Parathyroid adenoma (tissue), 2 donors: Measurements from ENCODE around the gene KRTAP6-1.

Experiments used
- H2AFZ ChIP-seq: fragments of 300-600 bp; sonication (generic); one replicate; pipeline ENCODE4 v1.7.0; 2017; ENCODE audit warnings: antibody characterized with exemption, mild to moderate bottlenecking
- H3K27ac ChIP-seq: fragments of 300-600 bp; sonication (generic); one replicate; pipeline ENCODE4 v1.7.0; 2017
- H3K27me3 ChIP-seq: fragments of 300-600 bp; sonication (generic); one replicate; pipeline ENCODE4 v1.7.0; 2017; ENCODE audit warnings: low read length; ENCODE audit not compliant: control insufficient read depth, insufficient read depth
- H3K36me3 ChIP-seq: fragments of 300-600 bp; sonication (generic); one replicate; pipeline ENCODE4 v1.7.0; 2017; ENCODE audit warnings: low read length; ENCODE audit not compliant: control insufficient read depth, insufficient read depth
- H3K4me1 ChIP-seq: fragments of 300-600 bp; sonication (generic); one replicate; pipeline ENCODE4 v1.7.0; 2017; ENCODE audit warnings: control low read depth
- H3K4me2 ChIP-seq: fragments of 300-600 bp; sonication (generic); one replicate; pipeline ENCODE4 v1.7.0; 2017; ENCODE audit warnings: low read length
- H3K4me3 ChIP-seq: fragments of 300-600 bp; sonication (generic); one replicate; pipeline ENCODE4 v1.7.0; 2017; ENCODE audit warnings: low read depth, low read length
- H3K79me2 ChIP-seq: fragments of 300-600 bp; sonication (generic); one replicate; pipeline ENCODE4 v1.7.0; 2017; ENCODE audit warnings: control low read depth
- H3K9ac ChIP-seq: fragments of 300-600 bp; sonication (generic); one replicate; pipeline ENCODE4 v1.7.0; 2017; ENCODE audit warnings: mild to moderate bottlenecking
- H3K9me3 ChIP-seq: fragments of 300-600 bp; sonication (generic); one replicate; pipeline ENCODE4 v1.7.0; 2017; ENCODE audit warnings: low read length; ENCODE audit not compliant: control insufficient read depth
- TF ChIP-seq, protein P1 (sequence below): fragments of 300-600 bp; sonication (generic); IDR thresholded peaks from one replicate; pipeline ENCODE4 v1.7.0; 2017; ENCODE audit warnings: antibody characterized with exemption, mild to moderate bottlenecking
- donor health status: primary hyperparathyroidism.

The KRTAP6-1 gene

DNA sequence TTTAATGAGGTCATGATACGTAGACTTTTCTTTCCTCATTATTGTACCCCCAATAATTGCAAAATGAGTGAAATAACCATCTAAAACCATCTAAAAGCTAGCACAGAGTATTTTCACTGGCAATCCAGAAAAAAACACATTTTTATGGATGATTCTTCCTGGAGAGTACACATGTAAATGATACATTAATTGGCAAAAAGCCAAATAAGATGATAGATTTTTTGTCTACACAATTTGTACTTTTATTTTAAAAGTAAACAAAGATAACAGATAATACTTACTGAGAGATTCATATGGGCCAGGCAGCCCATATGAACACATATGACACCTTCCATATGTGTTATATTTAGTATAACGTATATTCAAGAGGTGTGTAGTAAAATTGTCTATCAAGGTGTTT, 50.1 kb downstream of the KRTAP6-1 start:
- TF ChIP-seq, protein P1, sequence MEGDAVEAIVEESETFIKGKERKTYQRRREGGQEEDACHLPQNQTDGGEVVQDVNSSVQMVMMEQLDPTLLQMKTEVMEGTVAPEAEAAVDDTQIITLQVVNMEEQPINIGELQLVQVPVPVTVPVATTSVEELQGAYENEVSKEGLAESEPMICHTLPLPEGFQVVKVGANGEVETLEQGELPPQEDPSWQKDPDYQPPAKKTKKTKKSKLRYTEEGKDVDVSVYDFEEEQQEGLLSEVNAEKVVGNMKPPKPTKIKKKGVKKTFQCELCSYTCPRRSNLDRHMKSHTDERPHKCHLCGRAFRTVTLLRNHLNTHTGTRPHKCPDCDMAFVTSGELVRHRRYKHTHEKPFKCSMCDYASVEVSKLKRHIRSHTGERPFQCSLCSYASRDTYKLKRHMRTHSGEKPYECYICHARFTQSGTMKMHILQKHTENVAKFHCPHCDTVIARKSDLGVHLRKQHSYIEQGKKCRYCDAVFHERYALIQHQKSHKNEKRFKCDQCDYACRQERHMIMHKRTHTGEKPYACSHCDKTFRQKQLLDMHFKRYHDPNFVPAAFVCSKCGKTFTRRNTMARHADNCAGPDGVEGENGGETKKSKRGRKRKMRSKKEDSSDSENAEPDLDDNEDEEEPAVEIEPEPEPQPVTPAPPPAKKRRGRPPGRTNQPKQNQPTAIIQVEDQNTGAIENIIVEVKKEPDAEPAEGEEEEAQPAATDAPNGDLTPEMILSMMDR: no peak

More for the DNA sequence above, 50.1 kb downstream of the KRTAP6-1 start:
- Histone ChIP-seq H3K4me2 (no peak overlapping the region), H3K9me3 (no peaks in the 10 kb centered on the region), H3K4me1 (no peaks in the 10 kb centered on the region), H3K4me3 (no peak overlapping the region), H3K36me3 (no peaks in the 10 kb centered on the region), H3K9ac (no peak overlapping the region), H3K27ac (no peak overlapping the region), H2AFZ (no peak overlapping the region), H3K79me2 (no peaks in the 10 kb centered on the region), H3K27me3 (no peaks in the 10 kb centered on the region)
